Activated CD8-positive, alpha-beta memory T cell treated with anti-CD3 and anti-CD28 coated beads for 1 hour (primary cell): Measurements from ENCODE around the gene CAPN8.

Source experiments
- DNase-seq, 2 donors: peaks; one replicate each; pipeline ENCODE4 v3.0.0-alpha.2; 2020; ENCODE audit warnings: low read depth in 1 of 2; ENCODE audit errors: extremely low read depth in 1 of 2

Gene CAPN8

DNA sequence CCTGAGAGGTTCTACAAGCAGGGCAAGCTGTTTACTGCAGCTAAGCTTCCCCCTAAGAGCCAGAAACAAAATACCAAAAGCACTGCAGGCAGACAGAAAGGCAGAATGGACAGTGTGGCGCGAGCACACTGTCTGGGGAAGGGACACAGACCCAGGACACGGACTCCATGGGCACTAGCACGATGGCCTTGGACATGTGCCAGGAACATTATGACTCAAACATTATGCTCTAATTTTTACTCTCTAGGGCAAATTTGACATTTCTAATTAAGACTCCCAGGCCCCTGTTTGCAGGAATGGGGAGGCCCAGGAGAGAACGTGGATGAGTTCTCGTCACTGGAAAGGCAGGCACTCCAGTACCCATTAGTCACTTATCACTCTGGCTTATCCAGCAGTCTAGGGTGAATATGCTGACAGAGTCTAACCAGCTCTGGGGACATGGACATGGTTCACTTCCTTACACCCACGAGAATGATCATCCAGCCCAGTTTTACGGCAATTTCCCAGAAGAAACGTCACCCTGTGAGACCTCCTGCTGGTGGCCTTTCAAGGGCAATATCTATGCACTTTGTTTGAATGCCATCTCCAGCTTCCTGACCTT is 45.1 kb downstream of the CAPN8 start:
- no peak for DNase-seq

DNA sequence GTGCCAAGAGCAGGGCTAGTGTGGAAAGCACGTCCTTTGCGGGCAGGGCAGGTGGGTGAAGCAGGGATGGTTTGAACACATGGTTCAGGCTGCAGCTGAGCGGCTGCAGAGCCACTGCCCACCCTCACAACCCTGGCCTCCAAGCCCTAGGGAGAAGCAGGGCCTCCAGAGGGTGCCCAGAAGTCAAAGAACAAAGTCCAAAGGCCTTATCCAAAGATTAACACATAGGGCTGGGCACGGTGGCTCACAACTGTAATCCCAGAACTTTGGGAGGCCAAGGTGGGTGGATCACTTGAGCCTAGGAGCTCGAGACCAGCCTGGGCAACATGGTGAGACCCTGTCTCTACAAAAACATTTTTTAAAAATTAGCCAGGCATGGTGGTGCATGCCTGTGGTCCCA is 46.8 kb downstream of the CAPN8 start:
- DNase-seq = no peak

DNA sequence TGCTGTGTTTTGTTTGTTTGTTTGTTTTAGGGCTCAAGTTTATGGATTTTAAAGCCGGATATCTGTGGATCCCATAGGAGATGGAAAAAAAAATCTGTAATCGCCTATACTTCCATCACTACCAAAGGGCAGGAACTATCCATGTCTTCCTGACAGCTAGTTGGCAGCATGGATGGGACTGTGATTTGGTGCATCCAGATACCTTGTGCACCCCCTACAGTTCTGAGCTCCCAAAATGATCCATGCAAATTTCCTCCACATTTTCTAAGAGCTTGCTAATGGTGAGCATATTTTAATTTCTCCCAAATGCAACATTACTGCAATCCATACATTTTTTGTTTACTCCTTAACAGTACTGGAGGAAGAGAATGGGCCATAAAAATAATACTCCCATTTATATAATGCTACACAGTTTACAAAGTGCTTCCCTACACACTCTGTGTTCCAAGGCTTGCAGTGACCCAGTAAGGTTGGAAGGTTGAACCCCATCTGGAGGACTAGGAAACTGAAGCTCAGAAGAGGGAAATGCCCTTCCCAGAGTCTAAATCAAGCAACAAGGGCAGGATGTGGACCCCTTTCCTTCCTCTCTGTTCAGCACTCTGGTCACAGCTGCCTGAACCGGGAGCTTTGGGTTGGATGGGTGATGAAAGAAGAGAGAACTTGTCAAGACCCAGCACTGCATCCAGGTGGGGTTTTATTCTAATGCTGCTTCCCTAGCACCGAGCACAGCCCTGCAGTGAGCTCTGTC is 48.0 kb downstream of the CAPN8 start:
- DNase-seq = no peak

DNA sequence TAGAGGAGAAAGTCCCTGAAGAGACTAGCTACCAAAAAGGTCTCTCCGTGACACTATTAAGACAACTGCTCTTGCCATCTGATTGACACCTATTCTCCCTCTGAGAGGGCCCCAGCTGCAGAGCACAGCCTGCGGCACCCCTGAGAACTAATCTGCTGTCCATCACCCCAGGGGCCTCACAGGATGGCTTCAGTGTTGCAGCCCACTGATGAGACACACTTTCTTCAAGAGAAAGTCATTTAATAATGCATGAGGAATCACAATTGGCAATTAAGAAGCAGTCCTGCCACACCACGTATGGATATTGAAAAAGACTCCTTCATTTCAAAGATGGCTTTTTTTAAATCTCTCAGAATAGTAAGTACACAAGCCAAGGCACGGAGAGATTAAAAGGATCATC is 48.9 kb downstream of the CAPN8 start:
- no peak for DNase-seq

DNA sequence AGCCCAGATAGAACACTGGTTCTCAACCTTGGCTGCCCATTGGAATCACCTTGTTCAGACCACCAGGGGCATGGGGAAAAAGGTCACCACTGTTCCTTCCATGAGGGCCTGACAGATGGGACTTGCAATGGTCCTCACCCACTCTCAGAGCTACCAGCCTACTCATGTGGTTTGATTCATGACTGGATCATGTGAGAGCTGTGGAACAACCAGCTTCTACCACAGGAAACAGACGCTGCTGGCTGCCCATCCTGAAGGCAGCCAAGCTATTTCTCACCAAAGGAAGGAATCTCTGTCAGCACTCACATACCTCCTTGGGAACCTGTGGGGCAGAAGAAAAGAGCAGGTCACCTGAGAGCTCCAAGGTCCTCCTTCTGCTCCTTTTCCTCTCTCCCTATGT is 53.6 kb downstream of the CAPN8 start:
- no peak for DNase-seq

DNA sequence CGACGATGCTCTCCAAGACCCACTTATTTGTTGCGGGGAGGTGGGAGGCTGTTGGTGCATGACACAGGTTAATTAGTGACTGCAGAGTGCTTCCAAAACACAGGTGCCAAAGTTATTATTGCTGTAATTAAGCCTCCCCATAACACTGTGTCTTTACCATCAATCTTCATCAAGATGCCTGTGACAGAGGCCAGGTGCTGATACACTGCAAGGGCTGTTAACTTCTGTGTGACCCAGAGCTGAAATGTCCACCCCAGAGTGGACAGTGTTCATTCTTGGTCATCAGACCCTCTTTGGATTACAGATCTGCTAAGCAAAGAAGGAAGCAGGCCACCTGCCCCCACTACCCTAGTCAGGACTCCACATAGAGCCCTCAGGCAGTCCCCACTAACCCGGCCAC is 55.5 kb downstream of the CAPN8 start:
- no peak for DNase-seq

DNA sequence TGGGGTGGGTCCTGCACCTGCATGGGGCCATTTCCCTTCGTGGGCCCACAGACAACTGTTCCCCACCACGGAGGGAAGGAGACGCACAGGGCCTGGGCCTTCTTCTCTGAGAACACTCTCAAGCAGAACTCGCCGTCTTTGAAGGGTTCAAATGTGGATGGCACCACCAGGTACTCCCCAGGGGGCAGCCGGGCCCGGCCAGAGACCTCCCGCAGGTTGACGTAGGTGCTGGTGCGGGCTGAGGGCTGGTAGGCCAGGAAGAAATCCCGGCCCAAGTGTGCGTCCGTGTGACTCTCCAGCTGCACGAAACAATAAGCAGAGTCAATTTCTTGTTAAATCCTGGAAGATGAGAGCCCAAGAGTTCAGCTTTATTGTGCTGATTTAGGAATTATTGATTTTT is 56.4 kb downstream of the CAPN8 start:
- DNase-seq = no peak

DNA sequence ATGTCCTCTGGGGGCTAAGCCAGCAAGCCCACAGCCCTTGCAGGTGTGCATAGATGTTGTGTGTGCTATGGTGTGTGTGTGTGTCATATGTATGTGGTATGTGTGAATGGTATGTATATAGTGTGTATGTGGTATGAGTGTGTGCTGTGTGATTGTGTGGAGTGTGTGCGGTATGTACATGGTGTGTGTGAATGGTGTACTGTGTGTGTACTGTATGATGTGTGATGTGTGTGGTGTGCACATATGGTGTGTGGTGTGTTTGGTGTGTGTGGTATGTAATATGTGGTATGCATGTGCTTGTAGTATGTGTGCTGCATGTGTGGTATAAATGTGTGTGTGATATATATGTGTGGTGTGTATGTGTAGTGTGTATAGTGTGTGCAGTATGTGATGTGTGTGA is 107.0 kb downstream of the CAPN8 start:
- no peak for DNase-seq

DNA sequence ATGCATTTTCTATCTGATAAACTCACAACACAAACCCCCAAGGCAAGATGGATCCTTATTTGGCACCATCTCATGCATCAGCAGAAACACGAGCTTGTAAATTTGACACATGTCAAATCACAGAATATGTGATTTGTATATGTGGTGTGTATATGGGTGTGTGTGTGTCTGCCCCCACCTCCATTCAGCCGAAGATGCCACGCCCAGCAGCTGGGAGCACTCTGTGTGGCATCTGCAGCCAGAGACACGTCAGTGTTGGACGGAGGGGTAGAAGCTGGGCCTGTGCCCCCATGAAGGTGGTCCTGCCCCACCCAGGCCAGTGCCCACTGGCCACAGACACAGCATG is 108.4 kb downstream of the CAPN8 start:
- DNase-seq = no peak

DNA sequence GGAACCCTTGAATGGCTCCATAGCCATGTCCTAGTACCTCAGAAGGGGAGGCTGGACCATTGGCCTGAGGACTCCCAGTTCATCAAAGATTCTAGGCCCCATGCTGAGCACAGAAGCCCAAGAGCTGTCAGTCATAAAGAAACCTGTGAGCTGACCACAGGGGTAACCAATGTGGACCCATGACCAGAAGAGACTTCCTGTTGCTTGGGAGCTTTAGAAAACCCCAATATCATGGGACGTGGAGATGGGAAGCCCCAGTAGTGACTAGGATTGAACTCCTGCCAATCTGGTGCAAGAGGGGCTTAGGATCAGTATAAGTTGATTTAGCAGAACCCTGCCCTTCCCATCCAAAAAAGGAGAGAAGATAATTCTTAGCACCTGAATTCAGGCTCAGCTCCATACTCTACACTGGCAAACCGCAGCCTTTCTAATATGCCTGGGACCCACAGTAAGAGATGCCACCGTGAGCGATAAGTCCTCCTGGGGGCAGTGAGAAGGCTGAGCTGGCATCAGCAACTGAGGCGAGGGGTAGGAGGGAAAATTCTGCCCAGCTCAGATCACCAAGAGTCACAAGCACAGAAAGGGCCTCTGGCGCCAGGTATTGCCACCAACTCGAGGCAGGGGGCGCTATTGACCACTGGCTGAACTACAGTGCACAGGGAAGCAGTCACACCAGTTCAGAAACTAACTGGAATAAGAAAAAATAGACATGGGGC is 108.9 kb downstream of the CAPN8 start:
- no peak for DNase-seq

DNA sequence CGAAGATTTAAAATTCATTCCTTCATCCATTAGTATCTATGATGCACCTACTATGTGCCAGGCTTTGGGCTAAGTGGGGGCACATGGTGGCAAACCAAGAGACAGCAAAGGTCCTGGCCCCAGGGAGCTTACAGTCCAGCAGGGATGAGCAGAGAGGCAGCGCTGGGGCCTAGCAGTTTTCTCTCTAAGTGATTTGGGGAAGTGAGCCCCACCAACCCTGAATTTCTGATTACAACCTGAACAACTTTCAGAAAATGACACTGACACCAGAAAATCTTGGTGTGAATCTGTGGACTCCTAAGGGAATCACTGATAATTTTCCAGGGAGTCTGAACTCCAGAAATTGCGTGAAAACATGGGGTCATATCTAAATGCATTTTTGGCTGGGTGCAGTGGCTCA is 111.5 kb downstream of the CAPN8 start:
- no peak for DNase-seq

DNA sequence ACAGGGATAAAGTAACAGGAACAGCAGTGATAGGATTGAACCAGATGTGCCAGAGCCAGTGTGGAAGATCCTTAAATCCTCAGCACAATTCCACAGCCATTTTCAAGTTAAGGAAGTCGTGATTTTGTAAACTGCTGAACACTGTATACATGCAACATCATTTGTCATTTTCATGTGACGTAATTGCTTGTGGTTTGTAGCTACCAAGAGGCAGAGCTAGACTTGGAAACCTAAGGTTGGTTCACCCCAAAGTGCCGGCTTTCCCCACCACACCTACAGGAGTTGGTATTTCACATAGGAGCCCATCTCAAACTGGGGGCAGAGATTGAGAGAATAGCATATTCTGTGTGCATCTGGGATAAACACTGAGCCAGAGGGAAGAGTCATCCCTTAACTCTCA is 113.9 kb downstream of the CAPN8 start:
- no peak for DNase-seq

DNA sequence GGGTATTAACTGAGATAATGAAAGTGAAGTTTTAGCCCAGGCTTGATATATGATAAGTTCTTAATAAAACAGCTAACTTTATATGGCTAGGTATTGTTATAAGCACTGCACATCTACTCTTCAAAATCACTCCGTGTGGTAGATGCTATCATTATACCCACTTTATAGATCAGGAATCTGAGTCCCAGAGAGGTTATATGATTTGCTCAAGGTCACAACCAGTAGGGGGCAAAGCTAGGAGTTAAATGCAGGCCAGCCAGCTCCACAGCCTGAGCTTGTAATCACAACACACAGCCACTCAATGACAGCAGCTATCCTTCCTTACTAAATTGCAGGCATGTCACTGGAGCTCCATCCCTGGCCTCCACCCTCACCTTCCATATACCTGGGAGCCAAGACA is 115.8 kb downstream of the CAPN8 start:
- DNase-seq = no peak

DNA sequence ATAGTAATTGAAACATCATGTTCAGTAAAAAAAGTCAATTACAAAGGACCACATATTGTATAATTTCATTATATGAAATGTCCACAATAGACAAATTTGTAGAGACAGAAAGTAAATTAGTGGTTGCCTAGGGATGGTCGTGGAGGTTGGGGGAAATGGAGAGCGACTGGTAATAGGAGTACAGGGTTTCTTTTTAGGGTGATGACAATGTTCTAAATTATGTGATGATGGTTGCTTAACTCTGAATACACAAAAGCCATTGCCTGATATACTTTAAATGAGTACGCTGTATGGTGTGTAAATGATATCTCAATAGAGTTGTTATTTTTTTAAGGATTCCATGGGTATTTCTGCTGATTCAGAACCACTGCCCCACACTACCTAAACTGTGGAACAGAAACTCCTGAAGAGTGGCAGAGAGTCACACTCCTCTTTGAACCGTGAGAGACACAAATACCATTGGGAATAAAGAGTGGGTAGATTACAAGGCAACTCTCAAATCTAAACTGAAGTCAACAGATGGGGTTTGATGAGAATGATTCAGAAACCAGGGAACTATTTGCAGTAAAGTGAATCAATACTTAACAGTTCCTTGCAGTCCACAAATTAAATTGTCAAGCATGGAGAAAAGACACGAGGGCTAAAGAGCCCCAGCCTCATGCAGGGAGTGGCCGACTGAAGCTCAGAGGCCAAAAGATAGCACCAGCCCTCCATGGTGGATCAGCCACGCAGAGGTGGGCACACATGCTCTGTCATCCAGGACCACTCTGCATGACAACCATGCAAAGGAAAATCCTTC is 118.0 kb downstream of the CAPN8 start:
- no peak for DNase-seq

DNA sequence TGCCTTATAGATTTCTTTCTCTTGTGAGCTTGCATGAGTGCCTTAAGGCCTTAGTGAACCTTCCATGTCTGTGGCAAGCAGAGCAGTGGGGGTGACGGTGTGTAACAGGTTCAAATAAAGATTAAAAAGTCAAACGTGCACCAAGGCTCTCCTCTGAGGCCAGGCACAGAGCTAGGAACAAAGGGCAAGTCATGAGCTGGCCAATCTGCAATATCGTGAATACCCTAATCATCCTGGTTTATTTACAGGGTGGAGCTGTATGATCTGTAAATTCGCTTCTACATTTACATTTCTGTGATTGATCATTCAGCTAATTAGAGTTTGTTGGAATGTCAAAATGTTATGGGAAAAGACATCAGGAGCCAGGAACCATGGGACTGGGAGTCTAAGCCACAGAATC is 120.2 kb downstream of the CAPN8 start:
- DNase-seq = no peak

DNA sequence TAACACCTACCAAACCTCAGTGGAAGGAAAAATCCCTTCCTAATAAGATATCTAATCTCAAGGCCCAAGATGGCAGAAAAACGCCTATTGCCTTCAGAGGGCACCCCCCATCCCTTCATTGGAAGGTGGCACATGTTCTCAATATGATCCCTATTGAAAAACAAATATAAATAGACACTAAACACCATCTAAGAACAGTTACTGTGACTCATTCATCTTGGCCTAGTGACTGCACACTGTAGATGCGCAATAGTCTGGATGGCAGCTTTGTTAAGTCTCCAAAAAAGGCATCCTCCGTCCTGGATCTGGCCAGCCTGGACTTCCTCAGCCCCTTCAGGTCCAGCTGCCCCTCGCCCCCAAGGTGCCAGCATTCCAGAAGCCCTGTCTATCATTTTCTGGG is 121.9 kb downstream of the CAPN8 start:
- DNase-seq = no peak

DNA sequence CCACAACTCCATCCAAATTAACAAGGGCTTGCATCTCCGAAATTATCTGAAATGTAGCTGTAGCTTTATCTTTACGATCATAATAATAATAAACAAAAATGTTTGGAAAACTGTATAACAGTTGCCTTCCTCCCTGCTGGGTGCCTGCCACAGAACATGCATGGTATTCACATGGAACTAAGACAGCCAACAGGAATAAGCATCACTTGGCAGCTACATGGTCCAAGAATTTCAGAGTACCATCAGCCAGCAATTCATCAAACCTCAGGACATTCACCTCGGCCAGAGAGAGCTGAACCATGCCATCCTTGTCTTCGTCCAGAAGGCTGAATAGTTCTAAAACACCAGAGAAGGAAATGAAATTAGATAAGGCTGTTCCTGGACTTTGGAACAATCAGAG is 122.7 kb downstream of the CAPN8 start:
- DNase-seq = no peak

DNA sequence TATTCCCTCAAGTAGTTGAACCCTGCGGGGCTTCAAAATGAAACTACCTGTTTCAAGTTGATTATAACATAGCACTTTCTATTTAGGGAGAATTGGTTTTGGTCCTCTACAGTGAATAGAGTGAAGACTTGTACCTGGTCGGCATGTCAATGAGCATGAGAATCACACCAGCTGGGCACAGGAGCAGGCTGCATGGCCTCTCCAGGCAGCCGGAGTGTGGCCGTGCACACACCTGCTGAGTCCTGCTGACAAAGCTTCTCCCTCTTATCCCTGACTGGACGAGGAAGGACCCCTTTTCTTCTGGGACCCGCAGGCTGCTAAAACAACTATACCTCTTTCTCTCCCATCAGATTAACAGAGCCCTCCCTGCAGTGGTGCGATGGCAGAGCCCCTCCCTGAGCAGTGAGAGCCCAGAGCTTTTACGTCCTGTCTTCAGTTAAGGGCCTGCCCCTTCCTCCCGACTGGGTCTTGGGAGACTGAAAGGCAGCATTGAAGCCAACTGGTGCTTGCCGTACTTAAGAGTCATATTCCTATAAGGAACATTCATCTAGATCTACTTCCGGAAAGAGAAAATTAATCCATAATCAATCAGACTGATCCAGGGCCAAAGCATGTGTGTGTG is 124.9 kb downstream of the CAPN8 start:
- DNase-seq = no peak

DNA sequence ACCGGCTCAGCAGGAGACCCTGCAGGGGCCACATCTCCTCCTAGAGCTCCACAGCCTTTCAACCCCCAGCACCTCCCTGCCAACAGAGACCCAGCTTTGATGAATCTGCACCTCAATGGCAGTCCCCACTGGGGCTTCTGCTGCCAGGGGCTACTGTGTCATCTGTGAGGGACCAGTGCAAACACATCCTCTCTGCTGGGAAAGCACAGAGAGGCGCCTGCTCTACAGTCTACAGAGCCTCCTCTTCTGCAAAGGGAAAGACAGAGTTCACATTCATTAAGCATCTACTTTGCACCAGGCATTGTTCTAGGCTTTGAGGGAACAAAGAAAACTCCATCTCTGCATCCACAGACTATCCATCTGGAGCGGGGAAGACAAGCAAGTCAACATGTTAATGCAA is 125.8 kb downstream of the CAPN8 start:
- DNase-seq = no peak

DNA sequence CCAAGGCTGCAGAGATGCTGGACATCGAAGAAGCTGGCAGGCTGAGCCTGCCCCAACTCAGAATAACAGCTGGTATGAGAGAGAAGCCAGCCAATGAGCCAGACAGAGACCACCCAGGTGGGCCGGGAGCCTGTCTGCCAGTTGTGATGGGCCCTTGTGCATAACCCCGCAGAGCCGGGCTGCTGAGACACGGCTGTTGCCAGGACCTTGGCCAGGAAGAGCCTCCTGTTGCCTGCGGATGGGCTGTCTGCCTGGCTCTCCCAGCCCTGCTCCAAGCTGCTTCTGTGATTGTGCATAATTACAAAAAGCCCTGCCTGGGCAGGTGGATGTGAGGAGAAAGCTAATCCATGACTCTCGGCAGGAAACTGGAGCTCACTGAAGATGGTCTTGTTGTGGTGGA is 126.5 kb downstream of the CAPN8 start:
- DNase-seq = no peak

DNA sequence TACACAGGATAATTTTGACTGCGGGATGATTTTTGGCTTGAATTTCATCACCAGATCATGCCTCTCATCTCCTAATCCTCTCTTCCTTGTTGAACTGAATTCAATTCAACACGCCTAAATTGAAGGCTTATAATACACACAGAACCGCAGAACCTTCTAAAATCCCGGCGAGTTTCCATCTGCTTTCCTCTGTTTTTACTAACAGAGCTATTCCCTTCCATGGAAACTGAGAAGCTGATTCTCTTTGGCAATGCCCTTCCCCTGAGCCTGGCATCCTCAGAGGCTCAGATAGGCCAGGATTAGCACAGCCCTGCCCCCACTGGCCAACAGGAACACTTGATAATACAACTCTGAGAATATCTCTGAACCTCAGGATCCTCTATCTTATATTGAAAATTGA is 130.2 kb downstream of the CAPN8 start:
- DNase-seq = no peak
